Activated T-helper 1 cell treated with anti-CD3 and anti-CD28 coated beads, Interleukin-2, amount 50 U/mL, for 16 hours (primary cell): ENCODE measurements around the gene BTG4.
A peak's percentile ranks its signal among the peaks of the same experiment; 100 is the strongest.

ENCODE experiments used
- DNase-seq, 2 donors: peaks; one replicate each; pipeline ENCODE4 v3.0.0-alpha.2; 2020; ENCODE audit warnings: low read depth in 1 of 2, low spot score in 1 of 2

BTG4 gene

GRCh38 chr11:111456086-111456858 lies 55.9 kb downstream of the BTG4 start:
- no peak for DNase-seq

- DNase-seq = no peak
Observed at GRCh38 chr11:111455291-111456085, 56.7 kb downstream of the BTG4 start.

- peak in 1 of 2 donors; percentile 11 for DNase-seq
Observed at GRCh38 chr11:111454561-111455192, 57.5 kb downstream of the BTG4 start.

- no peak for DNase-seq
Observed at GRCh38 chr11:111452817-111453552, 59.2 kb downstream of the BTG4 start.

GRCh38 chr11:111452146-111452545 lies 60.0 kb downstream of the BTG4 start:
- no peak for DNase-seq

GRCh38 chr11:111450480-111451320 lies 61.5 kb downstream of the BTG4 start:
- DNase-seq = no peak

- no peak for DNase-seq
Observed at GRCh38 chr11:111449696-111450479, 62.3 kb downstream of the BTG4 start.

GRCh38 chr11:111448831-111449557 lies 63.2 kb downstream of the BTG4 start:
- no peak for DNase-seq

GRCh38 chr11:111448414-111448813 lies 63.8 kb downstream of the BTG4 start:
- no peak for DNase-seq

- DNase-seq = no peak
Observed at GRCh38 chr11:111447931-111448330, 64.3 kb downstream of the BTG4 start.

GRCh38 chr11:111447112-111447471 lies 65.1 kb downstream of the BTG4 start:
- DNase-seq = no peak

- DNase-seq = peak; percentile 40 to 53
Observed at GRCh38 chr11:111446404-111447111, 65.6 kb downstream of the BTG4 start.

GRCh38 chr11:111445586-111445985 lies 66.6 kb downstream of the BTG4 start:
- DNase-seq = no peak
